ENCODE measurements around the gene IL20RB. TPM values are rescaled to one million over a fixed set of nuclear protein-coding genes. Genes with fewer than 3 reads are reported as not detected.
A peak's percentile ranks its signal among the peaks of the same experiment; 100 is the strongest.
"Not testable (repeated sequence)": the region's sequence is repeated elsewhere in the genome, so short reads cannot be mapped to it uniquely, and the experiment has no call there.

IL20RB gene
- total RNA-seq, 1 donor from 2014 or later, result 0.44 TPM

GRCh38 chr3:136994772-136995516, 37.2 kb downstream of the IL20RB start:
- H3K27me3 ChIP-seq (ENCODE audit: low read depth), result no peaks in the 10 kb centered on the region
- H3K4me1 ChIP-seq, result peaks cover 20% of the 10 kb centered on the region
- intact Hi-C loops (cut with micrococcal nuclease), result no loop called here
- H3K9me3 ChIP-seq (replicated peaks), result no peaks in the 10 kb centered on the region
- H3K36me3 ChIP-seq, result no peaks in the 10 kb centered on the region
- no peak overlapping the region for H3K4me3 ChIP-seq
- TF ChIP-seq, protein P1, sequence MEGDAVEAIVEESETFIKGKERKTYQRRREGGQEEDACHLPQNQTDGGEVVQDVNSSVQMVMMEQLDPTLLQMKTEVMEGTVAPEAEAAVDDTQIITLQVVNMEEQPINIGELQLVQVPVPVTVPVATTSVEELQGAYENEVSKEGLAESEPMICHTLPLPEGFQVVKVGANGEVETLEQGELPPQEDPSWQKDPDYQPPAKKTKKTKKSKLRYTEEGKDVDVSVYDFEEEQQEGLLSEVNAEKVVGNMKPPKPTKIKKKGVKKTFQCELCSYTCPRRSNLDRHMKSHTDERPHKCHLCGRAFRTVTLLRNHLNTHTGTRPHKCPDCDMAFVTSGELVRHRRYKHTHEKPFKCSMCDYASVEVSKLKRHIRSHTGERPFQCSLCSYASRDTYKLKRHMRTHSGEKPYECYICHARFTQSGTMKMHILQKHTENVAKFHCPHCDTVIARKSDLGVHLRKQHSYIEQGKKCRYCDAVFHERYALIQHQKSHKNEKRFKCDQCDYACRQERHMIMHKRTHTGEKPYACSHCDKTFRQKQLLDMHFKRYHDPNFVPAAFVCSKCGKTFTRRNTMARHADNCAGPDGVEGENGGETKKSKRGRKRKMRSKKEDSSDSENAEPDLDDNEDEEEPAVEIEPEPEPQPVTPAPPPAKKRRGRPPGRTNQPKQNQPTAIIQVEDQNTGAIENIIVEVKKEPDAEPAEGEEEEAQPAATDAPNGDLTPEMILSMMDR (IDR thresholded peaks at IDR 0.05; ENCODE audit: borderline replicate concordance), result no peak
- peak overlapping the region; percentile 89 for H3K27ac ChIP-seq (replicated peaks)
- peak; percentile 82 for DNase-seq

- peak overlapping the region; percentile 89 for H3K27ac ChIP-seq (replicated peaks)
- no peak overlapping the region for H3K4me3 ChIP-seq
- H3K4me1 ChIP-seq, result peaks cover 20% of the 10 kb centered on the region
- DNase-seq, result no peak
- no peaks in the 10 kb centered on the region for H3K9me3 ChIP-seq (replicated peaks)
- intact Hi-C loops (cut with micrococcal nuclease), result no loop called here
- TF ChIP-seq, protein P1 (IDR thresholded peaks at IDR 0.05; ENCODE audit: borderline replicate concordance), result no peak
- H3K27me3 ChIP-seq (ENCODE audit: low read depth), result no peaks in the 10 kb centered on the region
- no peaks in the 10 kb centered on the region for H3K36me3 ChIP-seq
Observed at GRCh38 chr3:136995652-136996051, 37.9 kb downstream of the IL20RB start.

GRCh38 chr3:137000039-137000438, 42.3 kb downstream of the IL20RB start:
- TF ChIP-seq, protein P1 (IDR thresholded peaks at IDR 0.05; ENCODE audit: borderline replicate concordance), result no peak
- no peak overlapping the region for H3K4me3 ChIP-seq
- no peak for DNase-seq
- peaks cover 10% of the 10 kb centered on the region for H3K4me1 ChIP-seq
- no peaks in the 10 kb centered on the region for H3K27me3 ChIP-seq (ENCODE audit: low read depth)
- no peaks in the 10 kb centered on the region for H3K36me3 ChIP-seq
- H3K9me3 ChIP-seq (replicated peaks), result no peaks in the 10 kb centered on the region
- intact Hi-C loops (cut with micrococcal nuclease), result no loop called here
- no peak overlapping the region for H3K27ac ChIP-seq (replicated peaks)

GRCh38 chr3:137007376-137007775, 49.6 kb downstream of the IL20RB start:
- H3K9me3 ChIP-seq (replicated peaks); DNase-seq; H3K4me1 ChIP-seq; H3K27ac ChIP-seq (replicated peaks); H3K36me3 ChIP-seq; H3K27me3 ChIP-seq (ENCODE audit: low read depth); H3K4me3 ChIP-seq; intact Hi-C loops (cut with micrococcal nuclease): not testable (repeated sequence)

DNA sequence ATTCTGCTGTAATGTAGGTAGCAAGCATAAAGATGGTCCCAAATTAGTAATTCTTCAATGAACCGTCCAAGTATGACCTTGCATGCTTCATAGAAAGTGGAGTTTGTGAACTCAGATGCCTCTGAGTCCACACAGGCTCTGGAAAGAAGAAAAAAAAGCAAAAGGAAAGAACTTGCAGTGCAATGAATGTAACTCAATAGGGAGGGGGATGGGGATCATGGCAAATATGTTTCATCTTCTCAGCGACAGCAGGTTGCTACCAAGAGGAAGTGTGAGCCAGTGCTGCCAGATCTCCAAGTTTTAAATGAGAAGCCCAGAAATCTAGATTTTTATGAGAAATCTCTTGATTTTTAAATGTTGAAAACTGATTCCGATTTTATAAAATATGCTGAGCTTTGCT, 50.3 kb downstream of the IL20RB start:
- DNase-seq, result no peak
- peaks cover 5% of the 10 kb centered on the region for H3K4me1 ChIP-seq
- intact Hi-C loops (cut with micrococcal nuclease), result no loop called here
- TF ChIP-seq, protein P1 (IDR thresholded peaks at IDR 0.05; ENCODE audit: borderline replicate concordance), result no peak
- H3K36me3 ChIP-seq, result no peaks in the 10 kb centered on the region
- H3K9me3 ChIP-seq (replicated peaks), result no peaks in the 10 kb centered on the region
- H3K4me3 ChIP-seq, result no peak overlapping the region
- no peaks in the 10 kb centered on the region for H3K27me3 ChIP-seq (ENCODE audit: low read depth)
- H3K27ac ChIP-seq (replicated peaks), result no peak overlapping the region

- intact Hi-C loops (cut with micrococcal nuclease), result no loop called here
- DNase-seq, result no peak
- H3K27me3 ChIP-seq (ENCODE audit: low read depth), result no peaks in the 10 kb centered on the region
Observed at GRCh38 chr3:137008976-137009375, 51.2 kb downstream of the IL20RB start.

More at GRCh38 chr3:137008976-137009375, 51.2 kb downstream of the IL20RB start:
- H3K4me1 ChIP-seq, result peaks cover 5% of the 10 kb centered on the region
- TF ChIP-seq, protein P1 (IDR thresholded peaks at IDR 0.05; ENCODE audit: borderline replicate concordance), result no peak
- no peak overlapping the region for H3K4me3 ChIP-seq
- no peak overlapping the region for H3K27ac ChIP-seq (replicated peaks)
- H3K36me3 ChIP-seq, result no peaks in the 10 kb centered on the region
- H3K9me3 ChIP-seq (replicated peaks), result no peaks in the 10 kb centered on the region

Data from left ventricle myocardium inferior (tissue), 1 donor.